HuH-7 (cell line): ENCODE data around the gene CADM1.

Experiments used
- DNase-seq: peaks from one replicate; pipeline ENCODE4 v3.0.0; 2011; ENCODE audit warnings: low spot score

CADM1 gene

DNA sequence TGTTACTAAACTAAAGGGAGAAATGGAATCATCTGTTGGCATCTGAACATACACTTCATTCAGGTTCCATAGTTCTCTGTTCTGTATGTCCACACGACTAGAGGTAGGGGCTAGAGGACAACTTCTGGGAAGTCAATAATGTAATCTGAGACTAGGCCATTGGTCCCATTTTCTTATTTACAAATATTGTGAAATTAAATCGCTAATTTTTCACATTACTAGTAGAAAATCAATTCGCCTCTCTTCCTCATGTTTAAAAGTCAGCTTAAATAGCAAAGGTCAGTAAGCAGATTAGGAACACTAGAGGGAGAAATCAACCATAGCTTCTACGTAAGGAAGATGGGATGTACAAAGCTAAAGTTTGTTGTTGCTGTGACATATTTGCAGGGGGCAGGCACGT lies 59.7 kb downstream of the CADM1 start:
- DNase-seq = no peak

DNA sequence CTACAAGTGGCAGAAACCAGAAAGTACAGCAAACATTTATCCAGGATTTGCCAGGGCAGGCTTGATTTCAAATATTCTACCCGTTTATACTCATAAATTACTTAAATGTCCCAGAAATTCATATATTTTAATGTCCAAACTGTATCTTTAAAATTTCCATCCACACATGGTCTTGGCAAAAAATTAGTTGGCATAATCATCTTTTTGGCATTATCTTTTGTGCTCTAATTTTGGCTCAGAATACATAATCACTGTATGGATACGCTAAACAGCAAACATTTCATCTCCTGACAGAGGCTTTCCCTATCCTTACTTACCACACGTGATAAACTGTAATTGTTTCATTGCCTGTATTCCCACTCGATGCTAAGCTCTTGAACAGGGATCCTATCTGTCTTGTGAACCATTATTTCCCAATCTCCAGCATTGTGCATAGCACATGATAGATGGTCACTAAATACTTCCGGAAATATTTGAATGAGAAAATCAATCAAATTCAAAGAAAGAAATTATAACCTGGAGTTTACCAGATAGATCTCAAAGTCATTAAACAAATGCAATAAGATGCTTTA lies 64.2 kb downstream of the CADM1 start:
- no peak for DNase-seq

DNA sequence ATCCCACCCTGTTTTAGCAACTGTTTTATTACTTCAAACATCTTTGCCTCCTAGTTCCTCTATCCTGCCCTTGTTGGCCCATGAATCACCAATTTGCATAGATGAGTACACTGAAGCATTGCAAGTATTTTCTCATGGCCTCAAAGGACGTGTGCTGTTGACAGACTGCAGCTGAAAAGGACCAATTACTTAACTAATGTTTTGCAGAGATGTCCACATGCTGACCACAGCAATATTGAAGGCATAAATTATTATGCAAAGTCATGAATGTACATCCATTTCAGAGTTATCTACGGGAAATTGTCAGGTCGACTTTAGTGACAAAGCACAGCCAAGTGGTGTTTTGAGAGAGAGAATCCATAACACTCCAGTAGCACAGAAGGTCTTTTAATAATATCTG lies 64.8 kb downstream of the CADM1 start:
- no peak for DNase-seq

DNA sequence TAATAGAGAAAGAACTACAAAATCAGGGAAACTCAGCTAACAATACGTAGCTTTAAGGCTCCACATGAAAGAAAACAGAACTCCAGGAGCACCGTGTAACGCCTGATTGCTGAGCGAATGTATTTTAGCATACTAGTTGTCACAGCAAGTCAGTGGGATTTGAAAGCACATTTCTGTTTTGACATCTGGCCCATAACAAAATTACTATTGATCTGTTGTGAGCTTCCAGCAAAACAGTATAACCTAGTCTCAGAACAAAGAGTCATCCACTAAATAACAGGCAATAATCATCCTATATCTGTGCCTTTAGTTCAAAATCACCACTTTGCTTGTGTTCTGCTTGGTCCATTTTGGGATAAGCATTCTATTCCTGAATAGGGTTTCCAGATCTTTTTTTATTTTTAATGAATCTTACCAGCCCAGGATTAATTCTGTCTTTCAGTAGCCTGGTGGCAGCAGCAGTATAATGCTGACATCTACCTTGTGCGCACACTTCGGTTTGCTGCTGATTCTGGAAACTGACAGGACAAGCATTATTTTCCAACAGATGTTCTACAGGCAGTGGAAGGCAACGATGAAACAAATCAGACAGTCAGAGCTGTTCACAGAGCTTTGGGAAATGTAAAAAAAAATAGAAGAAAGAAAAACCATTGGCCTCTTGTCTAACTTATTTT lies 66.2 kb downstream of the CADM1 start:
- DNase-seq = no peak

DNA sequence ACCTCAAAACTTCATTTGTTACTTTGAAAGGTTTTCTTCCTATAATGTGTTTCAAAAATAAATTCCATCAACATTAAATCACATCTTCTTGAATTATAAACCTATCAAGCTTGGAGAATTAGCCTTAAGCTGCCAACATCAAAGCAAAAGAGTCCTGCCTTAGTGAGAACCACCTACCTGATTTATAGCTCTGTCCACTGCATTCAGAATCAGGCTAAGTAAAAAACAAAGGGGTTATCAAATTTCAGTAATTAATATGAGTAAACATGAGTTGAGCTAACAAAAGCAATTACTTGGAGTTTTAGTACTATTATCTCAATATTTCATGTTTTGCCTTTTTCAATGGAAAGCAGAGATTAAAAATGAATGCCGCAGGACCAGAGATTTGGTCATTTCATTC lies 73.9 kb downstream of the CADM1 start:
- DNase-seq = no peak

DNA sequence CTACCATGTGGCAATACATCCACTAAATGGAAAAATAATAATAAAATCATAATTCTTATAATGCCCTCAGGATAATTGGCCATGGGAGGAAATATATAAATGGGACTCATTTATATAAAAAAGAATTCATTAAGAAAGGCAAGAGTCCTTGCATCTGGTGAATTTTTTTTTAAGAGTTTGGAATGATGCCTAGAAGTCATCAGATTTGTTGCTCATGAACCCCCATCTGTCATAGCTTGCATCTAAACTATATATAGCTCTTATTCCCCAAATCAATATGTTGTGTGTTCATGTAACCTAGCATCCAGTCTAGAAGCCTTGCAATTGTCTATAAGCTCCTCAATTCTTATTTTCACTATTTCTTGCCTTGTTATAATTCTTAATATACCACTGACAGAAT lies 75.9 kb downstream of the CADM1 start:
- no peak for DNase-seq

DNA sequence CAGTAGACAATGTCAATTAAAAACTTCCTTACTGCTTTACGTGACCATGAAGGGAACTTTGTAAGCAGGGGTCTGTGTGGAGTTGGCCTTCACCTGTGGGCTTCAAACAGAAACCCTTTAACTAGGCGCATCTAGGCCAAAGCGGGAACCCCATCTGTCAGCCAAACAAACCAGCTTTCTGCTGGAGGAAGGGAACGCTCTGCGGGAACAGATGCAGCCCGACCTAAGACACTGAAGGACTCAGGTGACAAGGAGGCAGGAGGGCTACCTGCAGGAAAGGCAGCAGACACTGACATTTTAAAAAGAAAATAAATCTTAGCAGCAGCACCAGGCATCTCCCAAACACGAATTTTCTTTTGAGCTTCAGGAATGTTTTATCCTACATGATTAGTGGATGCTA lies 78.4 kb downstream of the CADM1 start:
- DNase-seq = no peak

DNA sequence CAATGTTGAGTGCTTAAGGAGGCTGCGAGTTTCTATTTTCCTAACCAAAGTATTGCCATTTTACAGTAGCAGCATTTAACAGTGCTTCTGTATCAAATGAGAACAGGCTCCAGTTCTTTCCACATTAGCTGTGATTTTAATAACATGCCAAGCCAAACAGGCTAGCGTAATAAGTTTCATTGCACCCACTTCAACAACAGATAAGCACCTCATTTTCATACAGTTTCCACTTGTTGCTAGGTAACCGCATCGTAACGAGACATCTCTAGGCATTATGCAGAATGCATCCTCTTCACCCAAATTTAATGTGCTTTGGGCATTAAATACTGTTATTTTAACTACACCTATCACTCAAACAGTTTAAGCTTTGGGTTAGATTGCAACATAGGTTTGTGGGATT lies 79.0 kb downstream of the CADM1 start:
- no peak for DNase-seq

DNA sequence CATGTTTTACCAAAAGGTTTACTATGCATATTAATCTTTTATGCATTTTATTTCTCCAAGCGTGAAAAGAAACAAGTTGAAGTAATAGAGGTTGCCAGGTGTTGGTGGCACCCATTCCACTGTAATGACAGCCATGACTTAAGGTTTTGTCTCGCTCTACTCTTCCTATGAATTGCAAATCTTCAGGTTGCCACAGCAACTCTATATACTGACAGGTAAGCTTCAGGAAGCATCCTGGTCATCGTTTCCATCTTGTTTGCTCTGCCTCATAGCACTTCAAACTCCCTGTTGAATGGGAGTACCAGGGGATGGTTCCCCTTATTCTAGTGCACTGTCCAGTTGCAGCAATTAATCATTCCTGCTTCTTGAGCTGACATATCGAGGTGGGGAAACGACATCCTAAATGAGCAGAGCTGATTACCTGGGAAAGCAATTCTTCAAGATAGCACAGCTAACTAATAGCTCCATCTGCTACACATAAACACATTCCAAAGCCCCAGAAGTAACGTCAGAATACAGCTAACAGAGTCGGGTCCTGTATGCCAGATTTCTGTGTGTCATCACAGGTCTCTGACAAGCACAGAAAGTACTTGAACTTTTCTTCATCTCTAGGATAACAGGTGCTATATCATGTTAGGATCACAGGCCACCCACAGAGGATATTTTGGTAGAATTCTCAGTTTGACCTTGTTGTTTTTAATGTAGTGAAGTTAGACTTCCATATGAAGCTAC lies 80.3 kb downstream of the CADM1 start:
- DNase-seq = no peak

DNA sequence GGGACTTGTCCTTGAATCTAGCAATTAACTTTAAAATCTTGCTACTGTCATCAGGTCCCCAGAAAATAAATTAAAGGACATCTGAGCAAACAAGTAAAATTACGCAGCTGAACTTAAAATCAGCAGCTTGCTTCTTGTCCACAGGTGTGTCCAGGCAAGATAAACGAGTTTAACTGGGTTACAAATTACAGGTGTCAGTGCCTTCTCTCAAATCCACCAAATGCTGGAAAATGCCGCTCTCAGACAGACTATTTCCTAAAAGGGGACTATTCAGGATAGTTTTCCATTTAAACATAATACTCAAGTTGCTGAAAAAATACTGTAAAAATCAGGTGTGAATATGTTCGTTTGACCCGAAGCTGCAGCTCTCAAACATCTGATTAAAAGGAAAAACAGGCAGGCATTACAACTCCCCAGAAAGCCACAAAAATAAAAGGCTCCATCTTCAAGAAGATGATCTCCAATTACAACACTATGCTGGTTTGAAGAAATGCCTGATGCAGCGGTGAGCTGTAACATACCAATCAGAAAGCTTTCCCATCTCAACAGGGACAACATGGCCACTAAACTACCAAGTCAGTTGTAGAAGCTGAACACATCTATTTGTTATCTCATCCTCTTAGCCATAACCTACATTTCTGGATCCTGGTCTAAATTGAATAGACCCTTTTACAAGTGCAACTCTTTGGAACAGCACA lies 82.1 kb downstream of the CADM1 start:
- DNase-seq = no peak

DNA sequence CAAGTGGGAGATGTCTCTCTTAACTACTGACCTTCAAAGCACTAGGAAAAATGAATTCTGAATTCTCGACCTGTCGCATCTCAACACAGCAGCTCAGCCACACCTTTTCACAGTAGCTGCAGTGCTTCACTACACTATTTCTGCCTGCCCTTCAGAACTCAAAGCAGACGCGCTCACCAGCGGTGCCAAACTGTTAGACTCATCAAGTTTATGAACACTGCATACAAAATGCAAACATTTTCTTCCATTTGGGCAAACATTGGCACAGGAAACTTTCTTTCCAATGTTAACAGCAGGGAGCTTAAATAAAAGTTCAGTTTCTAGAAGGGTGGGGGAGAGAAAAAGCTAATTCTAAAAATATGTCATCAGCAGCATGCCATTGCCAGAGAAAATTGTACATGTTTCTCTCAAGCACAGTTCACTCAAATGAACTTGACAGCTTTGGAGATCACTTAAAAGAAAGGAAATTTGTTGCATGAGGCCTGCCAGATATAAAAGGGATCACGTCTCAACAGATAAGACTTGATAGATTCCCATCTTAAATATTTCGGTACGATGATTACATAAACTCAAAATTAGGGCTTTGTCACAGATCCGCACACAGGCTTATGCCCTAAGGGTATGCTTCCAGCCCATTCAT lies 82.7 kb downstream of the CADM1 start:
- DNase-seq = no peak

DNA sequence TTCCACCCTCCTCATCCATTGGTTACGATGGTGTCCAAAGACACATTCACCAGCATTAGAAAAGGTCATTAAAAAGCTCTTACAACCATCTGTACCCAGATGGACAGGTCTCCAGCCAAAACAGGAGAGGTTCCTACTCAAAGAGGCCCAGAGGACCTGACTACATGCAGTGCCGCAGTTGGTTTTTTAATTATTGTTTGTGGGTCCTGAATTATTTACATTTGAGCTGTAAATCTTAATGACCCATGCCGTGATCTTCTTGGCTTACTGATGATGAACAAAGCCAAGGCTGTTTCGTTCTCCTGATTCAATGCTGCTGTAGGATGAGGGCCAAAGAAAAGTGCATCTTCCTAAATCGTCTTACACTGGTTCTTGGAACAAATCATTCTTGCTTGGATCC lies 83.7 kb downstream of the CADM1 start:
- no peak for DNase-seq

DNA sequence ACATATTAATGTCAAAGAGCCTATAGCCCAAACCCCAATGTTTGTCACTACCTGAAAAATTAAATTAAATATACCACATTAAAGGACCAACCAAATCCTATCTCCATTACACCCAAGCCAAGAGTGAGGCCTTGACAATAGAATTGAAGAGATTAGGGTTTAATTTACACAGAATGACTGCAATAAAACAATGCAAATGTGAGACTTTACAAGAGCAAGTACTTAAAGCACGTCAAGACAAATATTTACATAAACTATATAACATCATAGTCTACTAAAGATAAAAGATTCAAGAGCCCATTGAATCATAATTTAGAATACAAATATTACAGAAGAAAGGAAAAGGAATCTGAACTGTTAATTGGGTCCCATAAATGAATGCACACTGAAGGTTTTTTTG lies 85.6 kb downstream of the CADM1 start:
- DNase-seq = no peak

DNA sequence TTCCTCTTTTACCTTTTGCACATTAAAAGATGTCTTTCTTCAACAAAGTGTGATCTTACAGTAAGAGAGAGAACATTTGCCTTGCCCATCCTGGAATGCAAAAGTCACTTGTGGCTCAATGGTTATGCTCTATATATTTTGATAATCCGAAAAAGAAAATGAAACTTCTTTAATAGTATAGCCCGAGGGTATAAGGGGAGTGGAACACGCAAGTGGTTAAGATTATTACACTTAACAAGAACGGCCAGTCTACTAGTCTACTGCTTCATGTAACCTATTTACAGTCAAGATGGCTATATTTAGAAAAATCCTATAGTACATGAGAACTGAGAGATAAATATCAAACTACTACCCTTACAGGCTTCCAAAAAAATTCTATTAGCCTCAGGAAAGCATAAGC lies 86.1 kb downstream of the CADM1 start:
- DNase-seq = no peak

DNA sequence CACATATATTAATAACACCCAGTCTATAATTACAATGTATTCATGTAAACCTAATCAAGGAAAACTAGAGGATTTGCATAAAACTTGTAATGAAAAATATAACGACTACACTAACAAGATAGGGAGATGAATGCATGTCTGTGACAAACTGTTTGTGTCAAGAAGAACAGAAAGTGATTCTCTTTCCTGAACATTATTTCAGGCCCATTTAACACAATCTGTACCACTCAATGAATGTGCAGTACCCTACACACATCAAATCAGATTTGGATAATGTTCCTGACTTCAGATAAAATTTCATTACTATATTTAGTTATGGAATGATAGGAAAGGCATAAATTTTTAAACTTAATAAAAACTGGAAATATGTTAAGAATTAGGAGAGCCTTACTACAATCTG lies 93.1 kb downstream of the CADM1 start:
- DNase-seq = no peak

DNA sequence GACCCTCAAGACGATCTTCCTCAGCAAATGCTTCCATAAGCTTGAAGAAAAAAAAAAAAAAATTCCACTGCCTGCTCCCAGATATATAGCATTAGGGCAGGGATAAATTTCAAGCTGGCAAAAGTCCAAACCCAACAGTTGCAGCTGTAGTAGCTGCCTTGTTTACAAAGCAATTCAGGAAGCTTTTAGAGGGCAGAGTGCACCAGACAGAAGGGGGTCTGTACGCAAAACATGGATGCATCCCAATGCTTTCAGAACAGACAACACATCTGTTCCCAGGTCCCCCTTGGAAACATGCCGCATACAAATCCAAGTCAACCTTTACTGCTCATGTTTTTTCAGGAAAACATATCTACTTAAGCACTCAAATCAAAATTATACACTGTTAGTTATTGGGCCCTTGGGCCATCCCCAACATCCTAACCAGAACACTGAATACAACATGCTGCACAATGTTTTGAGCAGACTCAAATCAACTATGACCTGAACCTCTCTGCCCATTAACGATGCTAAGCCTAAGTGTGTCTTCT lies 94.5 kb downstream of the CADM1 start:
- peak; percentile 21 for DNase-seq

DNA sequence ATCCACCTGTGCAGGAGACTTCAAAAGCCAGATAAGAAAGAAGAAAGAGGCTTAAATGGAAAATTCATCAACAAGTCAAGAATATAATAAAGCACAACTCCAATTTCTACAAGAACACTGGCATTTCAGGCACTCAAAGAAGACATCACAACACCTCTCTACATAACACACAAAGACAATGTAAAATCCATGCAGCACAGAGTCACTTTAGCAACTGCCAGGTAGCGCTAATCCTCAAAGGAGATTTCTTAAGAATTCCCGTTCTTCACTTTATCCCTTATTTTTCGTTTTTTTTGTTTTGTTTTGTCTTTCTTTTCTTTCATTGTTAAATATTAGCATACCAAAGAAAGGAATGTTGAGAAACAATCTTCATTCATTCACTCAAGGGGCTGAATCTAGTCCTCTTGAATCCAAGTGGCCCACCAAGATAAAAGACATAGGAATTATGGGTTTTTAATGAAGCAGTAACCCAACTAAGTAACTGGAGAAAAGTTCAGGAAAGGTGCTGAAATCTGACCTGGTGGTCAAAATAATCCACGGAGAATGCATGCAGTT lies 95.0 kb downstream of the CADM1 start:
- no peak for DNase-seq

DNA sequence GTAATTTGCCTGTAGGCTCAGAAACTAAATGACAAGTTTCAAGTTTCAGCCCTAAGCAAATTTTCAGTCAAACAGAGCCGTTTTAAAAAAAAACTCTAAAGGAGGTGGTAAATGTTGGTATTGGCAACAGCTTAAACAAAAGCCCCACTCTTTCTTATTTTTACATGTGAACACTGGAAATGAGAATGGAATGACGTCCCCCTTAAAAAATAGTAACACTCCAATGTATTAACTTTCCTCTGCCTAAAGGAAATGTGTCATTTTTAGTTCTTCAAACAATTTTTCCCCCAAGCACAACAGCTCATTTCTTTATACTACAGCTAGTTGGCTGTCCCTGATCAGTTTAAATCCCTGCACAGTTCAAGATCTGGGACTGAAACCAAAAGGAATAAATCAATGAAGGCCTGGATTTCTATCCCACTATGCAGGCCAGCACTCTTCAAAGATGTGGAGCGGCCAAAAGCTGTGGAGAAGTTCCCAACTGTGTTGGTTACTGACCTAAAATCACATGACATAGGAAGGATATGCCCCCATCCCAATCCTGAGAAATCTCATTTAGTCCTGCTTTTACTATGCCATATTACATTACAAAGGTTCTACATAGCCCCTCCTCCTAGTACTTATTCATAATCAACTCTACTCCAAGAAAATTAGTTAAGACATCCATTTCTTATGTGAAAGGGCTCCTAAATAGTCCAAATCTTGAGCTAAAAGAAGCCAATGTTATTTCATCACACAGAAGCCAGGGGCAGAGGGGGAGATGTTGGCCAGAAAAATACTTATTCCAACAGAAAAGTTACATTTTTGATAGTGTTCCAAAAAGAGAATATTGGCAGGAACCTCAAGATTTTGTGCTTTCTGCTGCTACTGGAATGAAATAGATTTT lies 95.9 kb downstream of the CADM1 start:
- DNase-seq = no peak

DNA sequence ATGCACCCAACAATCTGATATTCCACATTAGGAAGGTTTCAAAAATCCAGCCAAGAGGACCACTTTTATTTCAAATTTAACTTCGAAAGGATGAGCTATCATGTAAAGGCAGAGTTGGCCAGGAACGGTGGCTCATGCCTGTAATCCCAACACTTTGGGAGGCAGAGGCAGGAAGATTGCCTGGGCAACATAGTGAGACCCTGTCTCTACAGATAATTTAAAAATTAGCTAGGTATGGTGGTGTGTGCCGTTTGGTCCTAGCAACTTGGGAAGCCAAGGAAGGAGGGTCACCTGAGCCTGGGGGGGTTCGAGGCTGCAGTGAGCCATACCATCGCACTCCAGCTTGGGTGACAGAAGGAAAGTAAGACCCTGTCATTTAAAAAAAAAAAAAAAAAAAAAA lies 96.7 kb downstream of the CADM1 start:
- no peak for DNase-seq

DNA sequence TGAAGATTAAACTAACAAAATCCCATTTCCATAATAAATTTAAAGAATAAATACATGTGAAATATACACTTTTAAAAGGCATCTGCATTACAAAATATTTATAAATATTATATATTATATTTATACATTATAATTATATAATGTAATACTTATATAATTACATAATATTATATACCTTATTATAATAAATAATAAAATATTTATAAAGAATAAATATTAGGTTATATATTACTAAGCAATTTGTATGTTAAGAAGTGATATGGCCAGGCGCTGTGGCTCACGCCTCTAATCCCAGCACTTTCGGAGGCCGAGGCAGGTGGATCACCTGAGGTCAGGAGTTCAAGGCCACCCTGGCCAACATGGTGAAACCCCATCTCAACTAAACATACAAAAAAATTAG lies 97.8 kb downstream of the CADM1 start:
- no peak for DNase-seq
